ENCODE results near the gene CA10. TPM values are rescaled to one million over a fixed set of nuclear protein-coding genes. Genes with fewer than 3 reads are reported as not detected.

CA10 gene
- total RNA-seq, 1 experiment from 2014 or later: not detected

- no peak overlapping the region for H3K4me3 ChIP-seq
Observed at GRCh38 chr17:51891936-51892335, 266.6 kb downstream of the CA10 start.

DNA sequence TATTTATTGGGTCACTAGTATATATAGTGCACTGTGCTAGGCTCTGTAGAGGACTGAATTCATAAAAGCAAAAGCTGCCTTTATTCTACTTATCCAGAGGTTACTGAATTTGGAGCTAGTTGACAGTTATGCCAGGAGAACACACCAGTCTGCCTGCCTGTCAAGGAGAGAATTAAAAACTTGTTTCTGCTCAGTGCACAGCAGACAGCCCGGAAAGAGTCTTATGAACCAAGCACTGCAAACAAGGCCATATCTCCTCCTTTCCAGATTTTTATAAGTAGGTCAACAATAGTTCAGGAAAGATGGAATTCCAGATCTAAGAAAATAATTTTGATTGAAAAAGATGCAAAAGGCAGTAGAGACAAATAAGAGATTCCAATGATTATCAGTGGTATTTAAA lies 267.8 kb downstream of the CA10 start:
- DNase-seq: no peak
- Histone ChIP-seq H3K4me3 (no peak overlapping the region), H3K9me3 (no peaks in the 10 kb centered on the region), H3K36me3 (no peaks in the 10 kb centered on the region), H3K27me3 (no peaks in the 10 kb centered on the region)

More at GRCh38 chr17:51891936-51892335, 266.6 kb downstream of the CA10 start:
- no peak for DNase-seq
- Histone ChIP-seq H3K27me3 (no peaks in the 10 kb centered on the region), H3K9me3 (no peaks in the 10 kb centered on the region), H3K36me3 (no peaks in the 10 kb centered on the region)

- no peak for DNase-seq
- Histone ChIP-seq H3K36me3 (no peaks in the 10 kb centered on the region), H3K27me3 (no peaks in the 10 kb centered on the region), H3K4me3 (no peak overlapping the region), H3K9me3 (no peaks in the 10 kb centered on the region)
Observed at GRCh38 chr17:51888816-51889215, 269.7 kb downstream of the CA10 start.

DNA sequence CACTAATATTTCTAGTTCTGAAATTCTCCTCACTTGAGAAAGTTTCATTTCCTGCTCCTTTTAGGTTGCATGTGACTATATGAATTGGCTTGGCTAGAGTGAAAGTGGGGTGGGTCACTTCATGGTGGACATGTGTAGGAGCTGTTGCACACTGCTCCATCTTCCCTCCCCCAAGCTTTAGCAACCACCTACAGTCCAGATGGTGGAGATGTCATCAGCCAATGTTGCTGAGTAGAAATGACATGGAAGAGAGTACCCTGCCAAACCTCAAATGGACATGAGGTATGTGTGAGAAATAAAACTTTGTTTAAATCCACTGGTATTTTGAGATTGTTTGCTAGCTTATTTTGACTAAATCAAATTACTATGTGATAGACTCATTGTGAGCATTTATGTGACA lies 281.5 kb downstream of the CA10 start:
- DNase-seq: no peak
- H3K36me3 ChIP-seq: no peaks in the 10 kb centered on the region
- H3K4me3 ChIP-seq: no peak overlapping the region
- H3K9me3 ChIP-seq: no peaks in the 10 kb centered on the region
- H3K27me3 ChIP-seq: no peaks in the 10 kb centered on the region; the same call in 1 of the 2 replicates

- no peaks in the 10 kb centered on the region; the same call in 1 of the 2 replicates for H3K27me3 ChIP-seq
- no peaks in the 10 kb centered on the region for H3K36me3 ChIP-seq
- no peaks in the 10 kb centered on the region for H3K9me3 ChIP-seq
- DNase-seq: no peak
- H3K4me3 ChIP-seq: no peak overlapping the region
Observed at GRCh38 chr17:51873302-51873701, 285.2 kb downstream of the CA10 start.

DNA sequence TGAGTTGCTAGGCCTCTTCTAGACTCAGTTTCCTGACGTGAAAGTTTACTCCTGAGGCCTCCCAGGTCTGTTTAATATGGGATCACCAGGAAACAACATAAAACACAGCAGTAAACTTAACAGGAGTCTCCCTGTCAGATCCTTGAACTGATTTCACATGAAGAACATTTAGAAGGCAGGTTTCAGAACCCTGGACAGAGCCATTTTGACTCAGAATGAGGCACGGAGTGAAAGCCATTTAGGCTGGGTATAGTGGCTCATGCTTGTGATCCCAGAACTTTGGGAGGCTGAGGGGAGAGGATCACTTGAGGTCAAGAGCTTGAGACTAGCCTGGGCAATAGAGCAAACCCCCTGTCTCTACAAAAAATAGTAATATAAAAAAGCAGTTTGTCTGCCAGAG lies 289.1 kb downstream of the CA10 start:
- no peaks in the 10 kb centered on the region for H3K27me3 ChIP-seq
- H3K36me3 ChIP-seq: no peaks in the 10 kb centered on the region
- DNase-seq: no peak
- H3K9me3 ChIP-seq: no peaks in the 10 kb centered on the region
- no peak overlapping the region for H3K4me3 ChIP-seq

- DNase-seq: peak; percentile 23
- Histone ChIP-seq H3K4me3 (no peak overlapping the region), H3K27me3 (no peaks in the 10 kb centered on the region), H3K9me3 (no peaks in the 10 kb centered on the region), H3K36me3 (no peaks in the 10 kb centered on the region)
Observed at GRCh38 chr17:51860954-51861561, 297.5 kb downstream of the CA10 start.

- no peaks in the 10 kb centered on the region for H3K27me3 ChIP-seq
- DNase-seq: no peak
- no peaks in the 10 kb centered on the region for H3K9me3 ChIP-seq
- H3K4me3 ChIP-seq: no peak overlapping the region
- H3K36me3 ChIP-seq: no peaks in the 10 kb centered on the region
Observed at GRCh38 chr17:51857052-51857597, 301.4 kb downstream of the CA10 start.

GRCh38 chr17:51855806-51856205 lies 302.7 kb downstream of the CA10 start:
- H3K36me3 ChIP-seq: no peaks in the 10 kb centered on the region
- H3K9me3 ChIP-seq: no peaks in the 10 kb centered on the region
- H3K4me3 ChIP-seq: no peak overlapping the region
- no peak for DNase-seq
- H3K27me3 ChIP-seq: no peaks in the 10 kb centered on the region; the same call in 1 of the 2 replicates

DNA sequence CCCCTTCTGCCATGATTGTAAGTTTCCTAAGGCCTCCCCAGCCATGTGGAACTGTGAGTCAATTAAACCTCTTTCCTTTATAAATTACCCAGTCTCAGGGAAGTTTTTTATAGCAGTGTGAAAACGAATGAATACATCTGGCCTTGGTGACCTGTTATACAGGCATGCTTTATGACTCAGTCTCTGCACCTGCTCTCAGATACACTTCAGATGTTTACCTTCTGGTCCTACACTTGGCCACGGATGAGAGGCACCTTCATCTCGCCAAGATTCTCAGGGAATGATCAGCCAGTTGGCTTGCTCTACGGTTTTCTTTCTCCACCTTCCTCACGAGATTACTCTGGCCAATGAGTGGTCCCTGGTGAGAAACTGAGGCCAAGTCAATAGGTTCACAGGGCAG lies 304.7 kb downstream of the CA10 start:
- no peak for DNase-seq
- Histone ChIP-seq H3K27me3 (peaks cover 2% of the 10 kb centered on the region; the same call in 1 of the 2 replicates), H3K9me3 (no peaks in the 10 kb centered on the region), H3K4me3 (no peak overlapping the region), H3K36me3 (no peaks in the 10 kb centered on the region)

DNA sequence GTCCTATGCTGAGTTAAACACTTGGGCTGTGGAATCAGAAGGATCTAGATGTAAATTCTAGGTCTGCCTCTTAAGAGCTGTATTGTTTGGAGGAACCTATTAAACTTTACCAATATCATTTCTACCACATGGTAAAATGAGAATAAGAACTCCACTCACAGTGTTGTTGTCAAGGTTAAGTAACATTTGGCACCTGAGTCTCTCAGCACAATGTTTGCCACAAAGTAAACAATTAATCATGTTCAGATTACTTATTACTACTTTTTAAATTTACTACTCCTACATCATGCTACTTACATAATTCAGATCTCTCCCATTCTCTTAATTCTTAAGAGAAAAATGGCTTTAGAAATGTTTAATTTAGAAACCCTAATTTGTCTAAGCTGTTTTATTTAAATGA lies 305.9 kb downstream of the CA10 start:
- Histone ChIP-seq H3K36me3 (no peaks in the 10 kb centered on the region), H3K27me3 (peaks cover 2% of the 10 kb centered on the region; the same call in 1 of the 2 replicates), H3K4me3 (no peak overlapping the region), H3K9me3 (no peaks in the 10 kb centered on the region)
- no peak for DNase-seq

- Histone ChIP-seq H3K4me3 (no peak overlapping the region), H3K9me3 (no peaks in the 10 kb centered on the region), H3K36me3 (no peaks in the 10 kb centered on the region), H3K27me3 (peaks cover 2% of the 10 kb centered on the region; the same call in 1 of the 2 replicates)
- no peak for DNase-seq
Observed at GRCh38 chr17:51850201-51850600, 308.3 kb downstream of the CA10 start.

DNA sequence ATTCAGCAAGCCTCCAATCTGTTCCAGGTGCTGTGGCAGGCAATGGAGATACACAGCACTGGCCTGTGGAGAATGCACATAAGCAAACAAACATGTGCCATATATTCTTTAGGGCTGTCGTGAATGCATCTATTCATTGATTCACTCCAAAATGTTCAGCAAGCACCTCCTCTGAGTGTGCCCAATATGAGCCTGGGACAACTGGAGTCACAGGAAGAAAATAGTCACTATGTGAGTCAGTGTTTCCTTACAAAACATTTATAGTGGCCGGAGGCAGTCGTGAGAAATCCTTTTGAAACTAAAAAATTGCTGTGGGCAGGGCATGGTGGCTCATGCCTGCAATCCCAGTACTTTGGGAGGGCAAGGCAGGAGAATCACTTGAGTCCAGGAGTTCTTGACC lies 310.1 kb downstream of the CA10 start:
- Histone ChIP-seq H3K36me3 (no peaks in the 10 kb centered on the region), H3K27me3 (peaks cover 2% of the 10 kb centered on the region; the same call in 1 of the 2 replicates), H3K4me3 (no peak overlapping the region), H3K9me3 (no peaks in the 10 kb centered on the region)
- no peak for DNase-seq

DNA sequence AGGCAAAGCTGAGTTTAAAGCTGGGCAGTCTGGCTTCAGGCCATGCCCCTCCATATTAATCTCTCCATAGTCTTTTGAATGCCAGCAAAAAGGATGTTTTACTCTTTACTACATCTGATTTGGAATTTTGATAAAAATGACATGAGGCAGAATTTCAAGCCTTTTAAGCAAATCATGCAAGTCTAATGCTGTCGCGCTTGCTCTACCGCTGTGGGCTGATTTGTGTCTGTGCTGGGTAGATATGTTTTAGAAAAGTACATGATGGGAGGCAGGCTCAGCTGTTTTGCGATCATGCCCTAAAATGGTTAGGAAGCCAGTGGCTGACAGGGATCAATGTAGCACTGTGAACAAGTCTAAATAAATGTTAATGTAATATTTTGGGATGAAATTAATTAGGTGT lies 311.9 kb downstream of the CA10 start:
- Histone ChIP-seq H3K27me3 (peaks cover 6% of the 10 kb centered on the region; the same call in 1 of the 2 replicates), H3K4me3 (no peak overlapping the region), H3K9me3 (no peaks in the 10 kb centered on the region), H3K36me3 (no peaks in the 10 kb centered on the region)
- DNase-seq: no peak

DNA sequence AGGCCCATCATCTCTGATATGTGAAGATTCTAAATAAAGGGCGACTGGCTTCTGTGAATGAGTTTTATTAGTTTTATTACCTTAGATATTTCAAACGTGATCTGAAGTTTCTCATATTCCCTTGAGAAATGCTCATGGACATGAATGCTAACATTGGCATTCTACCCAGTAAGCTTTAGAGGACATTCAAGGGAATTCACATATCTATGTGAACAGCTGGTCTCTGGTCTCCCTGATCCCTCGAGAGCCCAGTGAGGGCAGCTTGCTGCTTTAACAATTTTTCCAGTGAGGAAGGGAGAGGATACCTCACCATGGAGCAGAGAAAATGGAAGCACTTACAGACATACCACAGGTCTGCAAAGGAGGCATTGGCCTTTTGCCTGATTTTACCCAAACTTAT lies 312.7 kb downstream of the CA10 start:
- Histone ChIP-seq H3K4me3 (no peak overlapping the region), H3K27me3 (peaks cover 6% of the 10 kb centered on the region; the same call in 1 of the 2 replicates), H3K9me3 (no peaks in the 10 kb centered on the region), H3K36me3 (no peaks in the 10 kb centered on the region)
- DNase-seq: no peak

GRCh38 chr17:51842763-51843162 lies 315.8 kb downstream of the CA10 start:
- no peaks in the 10 kb centered on the region for H3K36me3 ChIP-seq

DNA sequence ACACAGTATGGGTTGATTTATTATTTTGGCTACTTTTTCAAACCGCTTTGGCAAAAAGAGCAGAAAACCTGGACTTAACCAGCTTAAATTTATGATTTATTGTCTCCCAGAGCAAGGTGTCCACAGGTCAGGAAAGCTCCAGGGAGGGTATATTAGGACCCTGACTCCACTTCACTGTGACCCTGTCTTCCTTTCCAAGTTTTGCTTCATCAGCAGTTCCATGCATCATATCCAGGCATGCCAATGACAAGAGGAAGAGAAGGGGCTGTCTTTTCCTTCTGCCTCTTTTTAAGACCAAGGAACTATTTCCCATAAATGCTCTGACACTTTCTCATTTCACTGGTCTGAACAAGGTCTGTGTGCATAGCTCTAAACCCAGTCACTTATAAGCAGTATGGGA lies 316.8 kb downstream of the CA10 start:
- no peak for DNase-seq
- no peaks in the 10 kb centered on the region for H3K36me3 ChIP-seq
- H3K27me3 ChIP-seq: peaks cover 4% of the 10 kb centered on the region; the same call in 1 of the 2 replicates
- H3K4me3 ChIP-seq: no peak overlapping the region
- H3K9me3 ChIP-seq: no peaks in the 10 kb centered on the region

More at GRCh38 chr17:51842763-51843162, 315.8 kb downstream of the CA10 start:
- no peak overlapping the region for H3K4me3 ChIP-seq
- peaks cover 4% of the 10 kb centered on the region; the same call in 1 of the 2 replicates for H3K27me3 ChIP-seq
- DNase-seq: no peak
- no peaks in the 10 kb centered on the region for H3K9me3 ChIP-seq

GRCh38 chr17:51840688-51841087 lies 317.8 kb downstream of the CA10 start:
- no peaks in the 10 kb centered on the region for H3K9me3 ChIP-seq
- peaks cover 4% of the 10 kb centered on the region; the same call in 1 of the 2 replicates for H3K27me3 ChIP-seq
- no peak overlapping the region for H3K4me3 ChIP-seq
- no peaks in the 10 kb centered on the region for H3K36me3 ChIP-seq
- no peak for DNase-seq
